ENCODE measurements around the gene KIF23. TPM values are rescaled to one million over a fixed set of nuclear protein-coding genes. Genes with fewer than 3 reads are reported as not detected.

The KIF23 gene
- polyA plus RNA-seq, 1 of the 3 experiments (the other 2 are of a cell fraction): 25.8 TPM

DNA sequence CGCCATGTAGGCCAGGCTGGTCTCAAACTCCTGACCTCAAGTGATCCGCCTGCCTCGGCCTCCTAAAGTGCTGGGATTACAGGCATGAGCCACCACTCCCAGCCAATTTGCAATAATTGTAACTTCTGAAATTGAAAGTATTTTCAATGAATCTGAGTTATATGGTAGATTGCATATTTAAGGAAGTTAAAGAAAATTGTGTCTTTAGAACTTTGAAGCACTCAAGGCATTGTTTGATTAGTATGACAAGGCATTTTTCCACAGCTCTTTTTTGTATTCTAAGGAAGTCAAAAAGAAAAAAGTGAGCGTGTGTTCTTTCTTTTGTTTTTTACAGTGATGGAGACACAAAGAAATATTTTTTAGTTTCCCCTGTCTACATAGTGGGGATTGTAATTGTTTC lies 22.8 kb downstream of the KIF23 start (continued):
- TF ChIP-seq RXRA (IDR thresholded peaks at IDR 0.05; ENCODE audit: borderline replicate concordance, low read depth) (no peak), YY1 (IDR thresholded peaks at IDR 0.05; ENCODE audit: low read depth) (no peak), SMC3 (IDR thresholded peaks at IDR 0.05; ENCODE audit: low read depth, low read length) (no peak), NFIC (IDR thresholded peaks at IDR 0.05; ENCODE audit: borderline replicate concordance) (no peak), ELF1 (IDR thresholded peaks at IDR 0.05) (no peak), RFX5 (IDR thresholded peaks at IDR 0.05; ENCODE audit: low read length) (no peak)
- TF ChIP-seq, protein P1, sequence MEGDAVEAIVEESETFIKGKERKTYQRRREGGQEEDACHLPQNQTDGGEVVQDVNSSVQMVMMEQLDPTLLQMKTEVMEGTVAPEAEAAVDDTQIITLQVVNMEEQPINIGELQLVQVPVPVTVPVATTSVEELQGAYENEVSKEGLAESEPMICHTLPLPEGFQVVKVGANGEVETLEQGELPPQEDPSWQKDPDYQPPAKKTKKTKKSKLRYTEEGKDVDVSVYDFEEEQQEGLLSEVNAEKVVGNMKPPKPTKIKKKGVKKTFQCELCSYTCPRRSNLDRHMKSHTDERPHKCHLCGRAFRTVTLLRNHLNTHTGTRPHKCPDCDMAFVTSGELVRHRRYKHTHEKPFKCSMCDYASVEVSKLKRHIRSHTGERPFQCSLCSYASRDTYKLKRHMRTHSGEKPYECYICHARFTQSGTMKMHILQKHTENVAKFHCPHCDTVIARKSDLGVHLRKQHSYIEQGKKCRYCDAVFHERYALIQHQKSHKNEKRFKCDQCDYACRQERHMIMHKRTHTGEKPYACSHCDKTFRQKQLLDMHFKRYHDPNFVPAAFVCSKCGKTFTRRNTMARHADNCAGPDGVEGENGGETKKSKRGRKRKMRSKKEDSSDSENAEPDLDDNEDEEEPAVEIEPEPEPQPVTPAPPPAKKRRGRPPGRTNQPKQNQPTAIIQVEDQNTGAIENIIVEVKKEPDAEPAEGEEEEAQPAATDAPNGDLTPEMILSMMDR (IDR thresholded peaks at IDR 0.05): no peak

DNA sequence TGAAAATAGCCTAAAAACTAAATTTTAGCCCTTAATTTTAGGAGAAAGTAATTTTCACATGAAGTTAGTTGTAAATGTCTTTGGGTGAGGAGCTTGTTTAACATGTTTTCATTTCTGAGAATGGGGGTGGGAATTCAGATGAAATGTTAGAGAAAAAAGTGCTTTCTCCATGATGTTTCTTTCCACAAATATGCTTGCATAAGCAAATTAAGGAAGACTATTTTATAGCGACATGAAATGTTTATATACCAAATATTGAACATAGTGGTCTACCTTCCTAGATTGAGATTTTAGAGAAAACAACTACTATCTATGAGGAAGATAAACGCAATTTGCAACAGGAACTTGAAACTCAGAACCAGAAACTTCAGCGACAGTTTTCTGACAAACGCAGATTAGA lies 25.5 kb downstream of the KIF23 start:
- ChIA-PET CTCF (interaction anchor here (1.6 to 2.1 kb wide), 2 partner anchors 12 to 381 kb away, joined by 4 to 6 read pairs; partner anchors contain the start of gene RPLP1), POLR2A (no interaction called here)
- Histone ChIP-seq H3F3A (replicated peaks; ENCODE audit: insufficient read depth) (peaks cover under 1% of the 10 kb centered on the region), H3K9ac (no peak overlapping the region), H3K36me3 (replicated peaks in 1 of 2; ENCODE audit: control insufficient read depth in 1 of 2, insufficient read depth in 2 of 2, low read length in 1 of 2) (peaks cover 43 to 46% of the 10 kb centered on the region in 2 experiments), H3K79me2 (ENCODE audit: insufficient read depth) (peaks cover 16% of the 10 kb centered on the region), H3K4me3 (ENCODE audit: low read depth in 2 of 2, low read length in 1 of 2) (no peak overlapping the region), H3K4me2 (no peak overlapping the region), H2AFZ (ENCODE audit: low read depth) (no peak overlapping the region), H3K27me3 (ENCODE audit: insufficient read depth) (no peaks in the 10 kb centered on the region), H4K20me1 (ENCODE audit: insufficient read depth) (no peaks in the 10 kb centered on the region), H3K9me2 (no peaks in the 10 kb centered on the region), H3K27ac (ENCODE audit: low read depth in 2 of 2, low read length in 1 of 2) (no peak overlapping the region), H3K9me3 (no peaks in the 10 kb centered on the region), H3K4me1 (ENCODE audit: control insufficient read depth in 1 of 2, insufficient read depth in 2 of 2, low read depth in 1 of 2, low read length in 1 of 2) (no peaks in the 10 kb centered on the region; a peak in 1 of 4 replicates)
- 99% methylated on average over 4 of the region's 4 CpGs for WGBS (ENCODE audit: low lambda C conversion rate)
- no peak for TF ChIP-seq JUND (IDR thresholded peaks at IDR 0.05)
- TF ChIP-seq, protein P2, sequence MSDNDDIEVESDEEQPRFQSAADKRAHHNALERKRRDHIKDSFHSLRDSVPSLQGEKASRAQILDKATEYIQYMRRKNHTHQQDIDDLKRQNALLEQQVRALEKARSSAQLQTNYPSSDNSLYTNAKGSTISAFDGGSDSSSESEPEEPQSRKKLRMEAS (IDR thresholded peaks at IDR 0.05; ENCODE audit: low read depth): no peak
- no peak for DNase-seq

DNA sequence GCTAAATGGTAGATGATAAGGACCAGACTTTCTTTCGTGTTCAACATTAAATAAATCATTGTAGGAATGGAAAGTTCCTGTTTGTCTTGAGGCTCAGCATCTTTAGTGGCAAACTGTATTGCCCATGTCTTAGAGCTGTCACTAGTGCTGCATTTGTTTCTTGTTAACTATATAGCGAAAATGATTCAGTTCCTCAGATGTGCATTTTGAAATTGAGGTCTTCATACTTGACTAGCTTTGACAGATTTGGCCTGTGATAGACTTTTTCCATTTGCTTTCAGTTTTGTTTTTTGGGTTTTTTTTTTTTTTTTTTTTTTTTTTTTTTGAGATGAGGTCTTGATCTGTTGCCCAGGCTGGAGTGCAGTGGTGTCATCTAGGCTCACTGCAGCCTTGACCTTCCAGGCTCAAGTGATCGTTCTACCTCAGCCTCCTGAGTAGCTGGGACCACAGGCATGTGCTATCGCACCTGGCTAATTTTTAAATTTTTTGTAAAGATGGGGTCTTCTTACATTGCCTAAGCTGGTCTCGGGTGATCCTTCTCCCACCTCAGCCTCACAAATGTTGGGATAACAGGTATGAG lies 29.0 kb downstream of the KIF23 start:
- Histone ChIP-seq H3K9ac (no peak overlapping the region), H3K4me3 (ENCODE audit: low read depth in 2 of 2, low read length in 1 of 2) (no peak overlapping the region), H3K27ac (ENCODE audit: low read depth in 2 of 2, low read length in 1 of 2) (peak overlapping the region in 1 of 2 experiments; percentile 2; a peak in 2 of 4 replicates), H3K36me3 (replicated peaks in 1 of 2; ENCODE audit: control insufficient read depth in 1 of 2, insufficient read depth in 2 of 2, low read length in 1 of 2) (peaks cover 41 to 65% of the 10 kb centered on the region in 2 experiments), H3K4me1 (ENCODE audit: control insufficient read depth in 1 of 2, insufficient read depth in 2 of 2, low read depth in 1 of 2, low read length in 1 of 2) (no peaks in the 10 kb centered on the region; a peak in 1 of 4 replicates), H3F3A (replicated peaks; ENCODE audit: insufficient read depth) (peaks cover 4% of the 10 kb centered on the region), H3K79me2 (ENCODE audit: insufficient read depth) (peaks cover 14% of the 10 kb centered on the region; the same call in 1 of the 2 replicates), H3K9me2 (no peaks in the 10 kb centered on the region), H3K27me3 (ENCODE audit: insufficient read depth) (no peaks in the 10 kb centered on the region), H2AFZ (ENCODE audit: low read depth) (no peak overlapping the region), H3K9me3 (no peaks in the 10 kb centered on the region), H3K4me2 (peak overlapping the region; percentile 36; the same call in 1 of the 2 replicates), H4K20me1 (ENCODE audit: insufficient read depth) (no peaks in the 10 kb centered on the region)
- WGBS (ENCODE audit: low lambda C conversion rate): 78% methylated on average over 5 of the region's 5 CpGs
- ChIA-PET CTCF (no interaction called here), POLR2A (no interaction called here)
- no peak for TF ChIP-seq EZH2phosphoT487 (IDR thresholded peaks at IDR 0.05; ENCODE audit: borderline replicate concordance, low read depth)
- TF ChIP-seq, protein P3, sequence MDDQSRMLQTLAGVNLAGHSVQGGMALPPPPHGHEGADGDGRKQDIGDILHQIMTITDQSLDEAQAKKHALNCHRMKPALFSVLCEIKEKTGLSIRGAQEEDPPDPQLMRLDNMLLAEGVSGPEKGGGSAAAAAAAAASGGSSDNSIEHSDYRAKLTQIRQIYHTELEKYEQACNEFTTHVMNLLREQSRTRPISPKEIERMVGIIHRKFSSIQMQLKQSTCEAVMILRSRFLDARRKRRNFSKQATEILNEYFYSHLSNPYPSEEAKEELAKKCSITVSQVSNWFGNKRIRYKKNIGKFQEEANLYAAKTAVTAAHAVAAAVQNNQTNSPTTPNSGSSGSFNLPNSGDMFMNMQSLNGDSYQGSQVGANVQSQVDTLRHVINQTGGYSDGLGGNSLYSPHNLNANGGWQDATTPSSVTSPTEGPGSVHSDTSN (IDR thresholded peaks at IDR 0.05): 0 out of 2 replicates have a peak, but pooled peaks have one; percentile 52
- TF ChIP-seq RAD21 (IDR thresholded peaks at IDR 0.05; ENCODE audit: low read length): no peak
- no peak for DNase-seq
